Effector memory CD4-positive, alpha-beta T cell (primary cell): ENCODE results near the gene PPP1R13B.
"Not testable (repeated sequence)": the region's sequence is repeated elsewhere in the genome, so short reads cannot be mapped to it uniquely, and the experiment has no call there.

Experiments used
- DNase-seq, 3 donors: peaks; one replicate each; pipeline ENCODE4 v3.0.0-alpha.2; 2020
- H3K27ac ChIP-seq: 2 replicates; pipeline ENCODE4 v1.7.0; 2013; ENCODE audit warnings: mild to moderate bottlenecking, low read length, moderate library complexity; ENCODE audit not compliant: insufficient read depth, poor library complexity, severe bottlenecking
- H3K27me3 ChIP-seq: replicated peaks from 2 replicates; pipeline ENCODE4 v1.7.0; 2013; ENCODE audit warnings: mild to moderate bottlenecking, low read length; ENCODE audit not compliant: insufficient read depth, control insufficient read depth, poor library complexity, severe bottlenecking
- H3K36me3 ChIP-seq: 2 replicates; pipeline ENCODE4 v1.7.0; 2013; ENCODE audit warnings: mild to moderate bottlenecking, low read length, moderate library complexity; ENCODE audit not compliant: control insufficient read depth, insufficient read depth
- H3K4me1 ChIP-seq: 2 replicates; pipeline ENCODE4 v1.7.0; 2013; ENCODE audit warnings: low read length, mild to moderate bottlenecking; ENCODE audit not compliant: control insufficient read depth, insufficient read depth, poor library complexity, severe bottlenecking
- H3K4me3 ChIP-seq: 2 replicates; pipeline ENCODE4 v1.7.0; 2013; ENCODE audit warnings: low read length, low read depth, mild to moderate bottlenecking; ENCODE audit not compliant: insufficient read depth, poor library complexity, severe bottlenecking
- H3K9me3 ChIP-seq: 2 replicates; pipeline ENCODE4 v1.7.0; 2013; ENCODE audit warnings: mild to moderate bottlenecking, low read length, moderate library complexity; ENCODE audit not compliant: control insufficient read depth

Gene PPP1R13B

GRCh38 chr14:103695296-103696069 is 151.9 kb downstream of the PPP1R13B start:
- H3K27ac ChIP-seq, result no peak overlapping the region
- no peaks in the 10 kb centered on the region for H3K4me1 ChIP-seq
- no peak for DNase-seq
- no peak overlapping the region for H3K4me3 ChIP-seq
- no peaks in the 10 kb centered on the region for H3K27me3 ChIP-seq
- no peaks in the 10 kb centered on the region for H3K9me3 ChIP-seq
- H3K36me3 ChIP-seq, result peaks cover 53% of the 10 kb centered on the region

- no peak overlapping the region for H3K4me3 ChIP-seq
- no peaks in the 10 kb centered on the region for H3K9me3 ChIP-seq
- no peak overlapping the region for H3K27ac ChIP-seq
- H3K4me1 ChIP-seq, result no peaks in the 10 kb centered on the region
- no peaks in the 10 kb centered on the region for H3K27me3 ChIP-seq
- no peak for DNase-seq
- H3K36me3 ChIP-seq, result peaks cover 44% of the 10 kb centered on the region
These were observed 152.8 kb downstream of the PPP1R13B start for GRCh38 chr14:103694572-103695026.

- Histone ChIP-seq H3K27ac (no peak overlapping the region), H3K4me3 (no peak overlapping the region), H3K27me3 (no peaks in the 10 kb centered on the region), H3K36me3 (peaks cover 37% of the 10 kb centered on the region), H3K4me1 (no peaks in the 10 kb centered on the region), H3K9me3 (no peaks in the 10 kb centered on the region)
- no peak for DNase-seq
These were observed 153.9 kb downstream of the PPP1R13B start for GRCh38 chr14:103693515-103693914.

GRCh38 chr14:103692871-103693270 is 154.5 kb downstream of the PPP1R13B start:
- DNase-seq, result no peak
- no peaks in the 10 kb centered on the region for H3K9me3 ChIP-seq
- H3K4me3 ChIP-seq, result no peak overlapping the region
- H3K4me1 ChIP-seq, result no peaks in the 10 kb centered on the region
- H3K36me3 ChIP-seq, result peaks cover 30% of the 10 kb centered on the region
- H3K27me3 ChIP-seq, result no peaks in the 10 kb centered on the region
- H3K27ac ChIP-seq, result no peak overlapping the region

- Histone ChIP-seq H3K36me3 (peaks cover 27% of the 10 kb centered on the region), H3K9me3 (no peaks in the 10 kb centered on the region), H3K4me3 (no peak overlapping the region), H3K27me3 (no peaks in the 10 kb centered on the region), H3K27ac (no peak overlapping the region), H3K4me1 (no peaks in the 10 kb centered on the region)
- DNase-seq, result no peak
These were observed 155.2 kb downstream of the PPP1R13B start for GRCh38 chr14:103692159-103692558.

- DNase-seq, H3K27ac ChIP-seq: not testable (repeated sequence)
- H3K36me3 ChIP-seq, result peaks cover 32% of the 10 kb centered on the region
These were observed 155.7 kb downstream of the PPP1R13B start for GRCh38 chr14:103691655-103692054.

GRCh38 chr14:103690332-103690731 is 157.0 kb downstream of the PPP1R13B start:
- Histone ChIP-seq H3K36me3 (peaks cover 45% of the 10 kb centered on the region), H3K4me1 (no peaks in the 10 kb centered on the region), H3K9me3 (no peaks in the 10 kb centered on the region), H3K4me3 (no peak overlapping the region), H3K27ac (no peak overlapping the region), H3K27me3 (no peaks in the 10 kb centered on the region)
- DNase-seq, result no peak

More at GRCh38 chr14:103691655-103692054, 155.7 kb downstream of the PPP1R13B start:
- H3K4me1 ChIP-seq, H3K4me3 ChIP-seq, H3K27me3 ChIP-seq, H3K9me3 ChIP-seq: not testable (repeated sequence)

- peaks cover 51% of the 10 kb centered on the region for H3K36me3 ChIP-seq
- H3K27me3 ChIP-seq, result no peaks in the 10 kb centered on the region
- H3K4me3 ChIP-seq, result no peak overlapping the region
- no peaks in the 10 kb centered on the region for H3K4me1 ChIP-seq
- H3K9me3 ChIP-seq, result no peaks in the 10 kb centered on the region
- no peak for DNase-seq
- no peak overlapping the region for H3K27ac ChIP-seq
These were observed 158.2 kb downstream of the PPP1R13B start for GRCh38 chr14:103688906-103689902.

GRCh38 chr14:103688441-103688840 is 158.9 kb downstream of the PPP1R13B start:
- no peaks in the 10 kb centered on the region for H3K9me3 ChIP-seq
- H3K4me1 ChIP-seq, result no peaks in the 10 kb centered on the region
- H3K4me3 ChIP-seq, result no peak overlapping the region
- H3K27me3 ChIP-seq, result no peaks in the 10 kb centered on the region
- no peak for DNase-seq
- no peak overlapping the region for H3K27ac ChIP-seq
- peaks cover 47% of the 10 kb centered on the region for H3K36me3 ChIP-seq

- no peaks in the 10 kb centered on the region for H3K4me1 ChIP-seq
- H3K36me3 ChIP-seq, result peaks cover 47% of the 10 kb centered on the region
- no peak for DNase-seq
- no peak overlapping the region for H3K27ac ChIP-seq
- H3K9me3 ChIP-seq, result no peaks in the 10 kb centered on the region
- H3K27me3 ChIP-seq, result no peaks in the 10 kb centered on the region
- no peak overlapping the region for H3K4me3 ChIP-seq
These were observed 159.7 kb downstream of the PPP1R13B start for GRCh38 chr14:103687712-103688111.
